H9 (cell line): ENCODE data around the gene BEND7. TPM values are rescaled to one million over a fixed set of nuclear protein-coding genes. Genes with fewer than 3 reads are reported as not detected.
"Not testable (repeated sequence)": the region's sequence is repeated elsewhere in the genome, so short reads cannot be mapped to it uniquely, and the experiment has no call there.

Experiments used
- DNase-seq: peaks from one replicate; pipeline ENCODE4 v3.0.0-alpha.2; 2017
- H2AFZ ChIP-seq: one replicate; pipeline ENCODE4 v1.6.1; 2013; ENCODE audit warnings: mild to moderate bottlenecking, low read length, control low read depth, moderate library complexity
- H2AK5ac ChIP-seq: 2 replicates; pipeline ENCODE4 v1.6.1; 2013; ENCODE audit warnings: low read length, control low read depth, mixed read lengths; ENCODE audit not compliant: insufficient read length
- H2BK120ac ChIP-seq: one replicate; pipeline ENCODE4 v1.6.1; 2013; ENCODE audit warnings: low read depth, mild to moderate bottlenecking, low read length, control low read depth, inconsistent platforms; ENCODE audit not compliant: poor library complexity, severe bottlenecking
- H2BK12ac ChIP-seq: 2 replicates; pipeline ENCODE4 v1.6.1; 2013; ENCODE audit warnings: low read length, control low read depth, mixed read lengths, low read depth; ENCODE audit not compliant: insufficient read length
- H2BK15ac ChIP-seq: 2 replicates; pipeline ENCODE4 v1.6.1; 2013; ENCODE audit warnings: low read depth, low read length, control low read depth
- H2BK20ac ChIP-seq: one replicate; pipeline ENCODE4 v1.6.1; 2013; ENCODE audit warnings: low read depth, mild to moderate bottlenecking, low read length, control low read depth, inconsistent platforms; ENCODE audit not compliant: poor library complexity, severe bottlenecking
- H2BK5ac ChIP-seq: 2 replicates; pipeline ENCODE4 v1.6.1; 2013; ENCODE audit warnings: low read length, control low read depth, mixed read lengths; ENCODE audit not compliant: insufficient read length
- H3K14ac ChIP-seq: 2 replicates; pipeline ENCODE4 v1.6.1; 2013; ENCODE audit warnings: low read length, control low read depth; ENCODE audit not compliant: insufficient read depth
- H3K18ac ChIP-seq: 2 replicates; pipeline ENCODE4 v1.6.1; 2013; ENCODE audit warnings: low read depth, mild to moderate bottlenecking, mixed read lengths, low read length, control low read depth; ENCODE audit not compliant: insufficient read length
- H3K23ac ChIP-seq: 2 replicates; pipeline ENCODE4 v1.6.1; 2013; ENCODE audit warnings: low read length, control low read depth, mixed read lengths, low read depth; ENCODE audit not compliant: insufficient read length
- H3K23me2 ChIP-seq: 2 replicates; pipeline ENCODE4 v1.6.1; 2013; ENCODE audit warnings: low read depth, mild to moderate bottlenecking, mixed read lengths, low read length, control low read depth; ENCODE audit not compliant: insufficient read length, poor library complexity, severe bottlenecking
- H3K27ac ChIP-seq: 2 replicates; pipeline ENCODE4 v1.5.1; 2013; ENCODE audit warnings: low read length, control low read depth, mixed read lengths, low read depth; ENCODE audit not compliant: insufficient read length
- H3K27me3 ChIP-seq: 2 replicates; pipeline ENCODE4 v1.6.1; 2013; ENCODE audit warnings: low read length, control low read depth, inconsistent platforms; ENCODE audit not compliant: insufficient read depth
- H3K4ac ChIP-seq: 2 replicates; pipeline ENCODE4 v1.6.1; 2013; ENCODE audit warnings: low read depth, mild to moderate bottlenecking, control low read depth, inconsistent platforms, low read length, moderate library complexity
- H3K4me1 ChIP-seq: 2 replicates; pipeline ENCODE4 v1.6.1; 2013; ENCODE audit warnings: low read length, control low read depth, inconsistent platforms; ENCODE audit not compliant: insufficient read depth
- H3K4me2 ChIP-seq: 2 replicates; pipeline ENCODE4 v1.6.1; 2013; ENCODE audit warnings: low read length, control low read depth, mixed read lengths; ENCODE audit not compliant: insufficient read length, insufficient read depth
- H3K56ac ChIP-seq: 2 replicates; pipeline ENCODE4 v1.6.1; 2013; ENCODE audit warnings: low read depth, mild to moderate bottlenecking, mixed read lengths, low read length, control low read depth; ENCODE audit not compliant: insufficient read length
- H3K79me1 ChIP-seq: 2 replicates; pipeline ENCODE4 v1.6.1; 2013; ENCODE audit warnings: low read depth, mild to moderate bottlenecking, moderate library complexity, low read length, control low read depth, inconsistent platforms; ENCODE audit not compliant: insufficient read depth, poor library complexity, severe bottlenecking
- H3K79me2 ChIP-seq: 2 replicates; pipeline ENCODE4 v1.6.1; 2013; ENCODE audit warnings: low read length, control low read depth, inconsistent platforms; ENCODE audit not compliant: insufficient read depth
- H3K9ac ChIP-seq: 2 replicates; pipeline ENCODE4 v1.6.1; 2013; ENCODE audit warnings: low read length, control low read depth, mixed read lengths; ENCODE audit not compliant: insufficient read length; ENCODE audit errors: extremely low read depth
- H3K9me3 ChIP-seq: one replicate; pipeline ENCODE4 v1.6.1; 2013; ENCODE audit warnings: low read depth, low read length, inconsistent platforms; ENCODE audit not compliant: control insufficient read depth
- H3T11ph ChIP-seq: one replicate; pipeline ENCODE4 v1.6.1; 2013; ENCODE audit warnings: mild to moderate bottlenecking, low read length, control low read depth, inconsistent platforms
- H4K20me1 ChIP-seq: one replicate; pipeline ENCODE4 v1.6.1; 2013; ENCODE audit not compliant: control insufficient read depth, insufficient read length, insufficient read depth
- H4K5ac ChIP-seq: 2 replicates; pipeline ENCODE4 v1.6.1; 2013; ENCODE audit warnings: low read depth, mild to moderate bottlenecking, mixed read lengths, low read length, control low read depth; ENCODE audit not compliant: insufficient read length
- H4K8ac ChIP-seq: replicated peaks from 2 replicates; pipeline ENCODE4 v1.6.1; 2013; ENCODE audit warnings: low read length, control low read depth, mixed read lengths, low read depth; ENCODE audit not compliant: insufficient read length
- H4K91ac ChIP-seq: 2 replicates; pipeline ENCODE4 v1.6.1; 2013; ENCODE audit warnings: low read depth, mild to moderate bottlenecking, moderate library complexity, mixed read lengths, low read length, control low read depth; ENCODE audit not compliant: insufficient read length
- H3K27ac Mint-ChIP-seq, 3 experiments: 2 replicates in 2 of 3; 3 replicates in 1 of 3; pipeline ENCODE4 v1.8.0; 2020 to 2021; ENCODE audit warnings: mixed read lengths in 3 of 3, mild to moderate bottlenecking in 1 of 3, moderate library complexity in 1 of 3
- H3K27me3 Mint-ChIP-seq: 2 replicates; pipeline ENCODE4 v1.8.0; 2021; ENCODE audit warnings: low read depth, mild to moderate bottlenecking, moderate library complexity, mixed read lengths
- H3K36me3 Mint-ChIP-seq, 3 experiments: 2 replicates in 2 of 3; 3 replicates in 1 of 3; pipeline ENCODE4 v1.8.0; 2020 to 2021; ENCODE audit warnings: low read depth in 3 of 3, mixed read lengths in 3 of 3; ENCODE audit not compliant: insufficient read depth in 1 of 3
- H3K4me1 Mint-ChIP-seq, 2 experiments: 2 replicates each; pipeline ENCODE4 v1.8.0; 2020; ENCODE audit warnings: mixed read lengths in 2 of 2
- H3K4me3 Mint-ChIP-seq, 2 experiments: 2 replicates in 1 of 2; 3 replicates in 1 of 2; pipeline ENCODE4 v1.8.0; 2020 to 2021; ENCODE audit warnings: mild to moderate bottlenecking in 2 of 2, mixed read lengths in 2 of 2, moderate library complexity in 1 of 2
- H3K9me3 Mint-ChIP-seq, 2 experiments: 2 replicates in 1 of 2; 3 replicates in 1 of 2; pipeline ENCODE4 v1.8.0; 2020; ENCODE audit warnings: mild to moderate bottlenecking in 2 of 2, mixed read lengths in 2 of 2, moderate library complexity in 1 of 2
- WGBS: extraction: QIAGEN DNeasy Blood & Tissue Kit; methylation state at CpG from one replicate; pipeline ENCODE4 v1.1.7; 2013; ENCODE audit warnings: missing lambda C conversion rate, low lambda C conversion rate, mixed read lengths; ENCODE audit not compliant: insufficient read length; ENCODE audit errors: extremely low coverage; 5-methylcytosine and 5-hydroxymethylcytosine counted together
- total RNA-seq: library from RNA; stranded (reverse); gene quantifications from 2 replicates; pipeline ENCODE4 v1.2.1, GENCODE V29; 2021
- TF ChIP-seq, protein P1 (sequence below): fragments of 200-600 bp; sonication (generic); conservative IDR thresholded peaks from 3 replicates; pipeline ENCODE4 v1.8.0; 2021; ENCODE audit warnings: antibody characterized with exemption, mild to moderate bottlenecking

Gene BEND7
- total RNA-seq, 1 experiment from 2014 or later, result 17.7 TPM

DNA sequence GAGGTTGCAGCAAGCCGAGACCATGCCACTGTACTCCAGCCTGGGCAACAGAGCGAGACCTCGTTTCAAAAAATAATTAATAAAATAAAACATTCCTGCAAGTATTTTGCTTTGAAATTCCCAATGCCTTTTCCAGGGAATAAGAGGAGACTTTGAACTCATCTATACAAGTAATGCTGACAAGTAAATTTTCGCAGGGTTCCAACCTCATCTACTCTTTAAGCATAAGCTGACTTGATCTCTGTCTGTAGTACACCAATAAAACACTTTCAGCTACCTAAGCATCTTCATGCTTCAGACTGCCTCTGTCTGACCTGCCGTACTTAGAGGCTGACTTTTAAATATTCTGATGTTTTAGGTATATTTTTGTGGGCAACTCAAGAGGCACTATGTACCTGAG, 13.7 kb upstream of the BEND7 start:
- H3K23ac ChIP-seq, result no peak overlapping the region
- no peak overlapping the region for H3T11ph ChIP-seq
- H3K9me3 ChIP-seq, result no peaks in the 10 kb centered on the region
- H2BK12ac ChIP-seq, result no peak overlapping the region
- H3K56ac ChIP-seq, result no peak overlapping the region
- no peak overlapping the region for H2BK5ac ChIP-seq
- H3K27me3 ChIP-seq, result no peaks in the 10 kb centered on the region
- no peak overlapping the region for H4K8ac ChIP-seq
- no peak overlapping the region for H3K4me2 ChIP-seq
- no peak overlapping the region for H2BK20ac ChIP-seq
- H4K5ac ChIP-seq, result no peak overlapping the region
- no peak for DNase-seq
- H3K36me3 Mint-ChIP-seq, result no peaks in the 10 kb centered on the region
- TF ChIP-seq, protein P1, sequence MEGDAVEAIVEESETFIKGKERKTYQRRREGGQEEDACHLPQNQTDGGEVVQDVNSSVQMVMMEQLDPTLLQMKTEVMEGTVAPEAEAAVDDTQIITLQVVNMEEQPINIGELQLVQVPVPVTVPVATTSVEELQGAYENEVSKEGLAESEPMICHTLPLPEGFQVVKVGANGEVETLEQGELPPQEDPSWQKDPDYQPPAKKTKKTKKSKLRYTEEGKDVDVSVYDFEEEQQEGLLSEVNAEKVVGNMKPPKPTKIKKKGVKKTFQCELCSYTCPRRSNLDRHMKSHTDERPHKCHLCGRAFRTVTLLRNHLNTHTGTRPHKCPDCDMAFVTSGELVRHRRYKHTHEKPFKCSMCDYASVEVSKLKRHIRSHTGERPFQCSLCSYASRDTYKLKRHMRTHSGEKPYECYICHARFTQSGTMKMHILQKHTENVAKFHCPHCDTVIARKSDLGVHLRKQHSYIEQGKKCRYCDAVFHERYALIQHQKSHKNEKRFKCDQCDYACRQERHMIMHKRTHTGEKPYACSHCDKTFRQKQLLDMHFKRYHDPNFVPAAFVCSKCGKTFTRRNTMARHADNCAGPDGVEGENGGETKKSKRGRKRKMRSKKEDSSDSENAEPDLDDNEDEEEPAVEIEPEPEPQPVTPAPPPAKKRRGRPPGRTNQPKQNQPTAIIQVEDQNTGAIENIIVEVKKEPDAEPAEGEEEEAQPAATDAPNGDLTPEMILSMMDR, result no peak
- H3K4ac ChIP-seq, result no peak overlapping the region
- no peaks in the 10 kb centered on the region for H3K23me2 ChIP-seq
- H2AK5ac ChIP-seq, result no peak overlapping the region
- no CpG with 5 or more reads among the region's 5 CpGs for WGBS
- H3K27ac Mint-ChIP-seq, result no peak overlapping the region
- H3K79me1 ChIP-seq, result no peaks in the 10 kb centered on the region
- H4K91ac ChIP-seq, result no peak overlapping the region
- H3K4me1 Mint-ChIP-seq, result peaks cover 4 to 5% of the 10 kb centered on the region in 2 experiments
- no peaks in the 10 kb centered on the region for H4K20me1 ChIP-seq
- H3K18ac ChIP-seq, result no peak overlapping the region
- H2BK15ac ChIP-seq, result no peak overlapping the region
- no peak overlapping the region for H3K4me3 Mint-ChIP-seq
- no peaks in the 10 kb centered on the region for H3K79me2 ChIP-seq
- H3K9ac ChIP-seq, result no peak overlapping the region
- H3K4me1 ChIP-seq, result no peaks in the 10 kb centered on the region
- peaks cover 6% of the 10 kb centered on the region for H3K27me3 Mint-ChIP-seq
- H3K9me3 Mint-ChIP-seq, result no peaks in the 10 kb centered on the region; a peak in 1 of 5 replicates
- H3K14ac ChIP-seq, result no peak overlapping the region
- H3K27ac ChIP-seq, result no peak overlapping the region
- H2AFZ ChIP-seq, result no peak overlapping the region
- H2BK120ac ChIP-seq, result no peak overlapping the region

DNA sequence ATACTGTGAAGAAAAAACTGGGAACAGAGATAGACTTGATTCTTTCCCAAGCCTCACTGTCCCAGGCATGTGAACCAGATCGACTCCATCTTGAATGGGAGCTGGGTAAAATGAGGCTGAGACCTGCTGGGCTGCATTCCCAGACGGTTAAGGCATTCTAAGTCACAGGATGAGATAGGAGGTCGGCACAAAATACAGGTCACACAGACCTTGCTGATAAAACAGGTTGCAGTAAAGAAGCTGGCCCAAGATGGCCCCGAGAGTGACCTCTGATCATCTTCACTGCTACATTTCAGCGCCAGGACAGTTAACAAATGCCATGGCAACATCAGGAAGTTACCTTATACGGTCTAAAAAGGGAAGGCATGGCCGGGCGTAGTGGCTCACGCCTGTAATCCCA, 9.2 kb upstream of the BEND7 start:
- not testable (repeated sequence) for H2BK20ac ChIP-seq, H2BK12ac ChIP-seq, H3K4ac ChIP-seq, H3K14ac ChIP-seq, H3K9ac ChIP-seq, H3K27me3 ChIP-seq, H4K91ac ChIP-seq, H3K27ac ChIP-seq, H3K18ac ChIP-seq, H4K8ac ChIP-seq, H2BK120ac ChIP-seq, H3T11ph ChIP-seq, H3K9me3 ChIP-seq, H3K79me2 ChIP-seq, H3K27ac Mint-ChIP-seq, H3K4me2 ChIP-seq, H3K23me2 ChIP-seq, DNase-seq, H2BK15ac ChIP-seq, H3K79me1 ChIP-seq, H2BK5ac ChIP-seq, H3K27me3 Mint-ChIP-seq, H3K4me1 ChIP-seq, H3K9me3 Mint-ChIP-seq, H3K56ac ChIP-seq, H3K36me3 Mint-ChIP-seq, H4K20me1 ChIP-seq, H2AK5ac ChIP-seq, H3K4me3 Mint-ChIP-seq, H4K5ac ChIP-seq, H3K23ac ChIP-seq, H2AFZ ChIP-seq
- WGBS, result no CpG with 5 or more reads among the region's 9 CpGs
- peaks cover 12% of the 10 kb centered on the region in 2 experiments for H3K4me1 Mint-ChIP-seq
